IMR-90 (cell line): ENCODE measurements around the gene KLHL3. TPM values are rescaled to one million over a fixed set of nuclear protein-coding genes. Genes with fewer than 3 reads are reported as not detected.

Source experiments
- ATAC-seq: fragments of 200-7000 bp; cut with Tn5 transposase; 2 replicates; pipeline ENCODE4 v1.9.1; 2020; ENCODE audit warnings: low read depth, mild to moderate bottlenecking, moderate library complexity
- BruUV-seq: library from RNA; stranded (reverse); fragments of 400-500 nt; replicated peaks from 2 replicates; lab custom pipeline; 2021; lab: Mats Ljungman, UMichigan
- CTCF ChIA-PET: fragments of 300-600 bp; formaldehyde crosslinking; extraction: SDS; loops from one replicate; lab custom pipeline; 2021; ENCODE audit warnings: antibody characterized with exemption; lab: Yijun Ruan, JAX
- POLR2A ChIA-PET: fragments of 300-600 bp; sonication (Branson Sonifier 250); formaldehyde crosslinking; loops from one replicate; lab custom pipeline; 2022; ENCODE audit warnings: antibody characterized with exemption; ENCODE audit not compliant: unreplicated experiment; lab: Charles Lee
- DNase-seq: peaks from one replicate; pipeline ENCODE4 v3.0.0; 2013
- H2AFZ ChIP-seq: replicated peaks from 2 replicates; pipeline ENCODE3; 2013; ENCODE audit warnings: low read length, mild to moderate bottlenecking; ENCODE audit not compliant: poor library complexity
- H2AK5ac ChIP-seq: 2 replicates; pipeline ENCODE4 v1.6.1; 2013; ENCODE audit warnings: low read depth, low read length, inconsistent platforms
- H2AK9ac ChIP-seq: replicated peaks from 2 replicates; pipeline ENCODE3; 2013; ENCODE audit warnings: mild to moderate bottlenecking, low read depth, low read length, moderate library complexity; ENCODE audit not compliant: poor library complexity
- H2BK120ac ChIP-seq: 2 replicates; pipeline ENCODE4 v1.6.1; 2013; ENCODE audit warnings: low read depth, low read length, inconsistent platforms
- H2BK15ac ChIP-seq: 3 replicates; pipeline ENCODE4 v1.6.1; 2013; ENCODE audit warnings: low read depth, low read length, inconsistent platforms
- H2BK20ac ChIP-seq: 2 replicates; pipeline ENCODE4 v1.6.1; 2013; ENCODE audit warnings: low read depth, mild to moderate bottlenecking, inconsistent platforms, low read length, moderate library complexity
- H2BK5ac ChIP-seq: 2 replicates; pipeline ENCODE4 v1.6.1; 2013; ENCODE audit warnings: mild to moderate bottlenecking, low read depth, low read length, inconsistent platforms; ENCODE audit not compliant: poor library complexity, severe bottlenecking
- H3K14ac ChIP-seq: replicated peaks from 2 replicates; pipeline ENCODE4 v1.6.1; 2013; ENCODE audit warnings: low read depth, low read length, inconsistent platforms
- H3K18ac ChIP-seq: 2 replicates; pipeline ENCODE4 v1.6.1; 2013; ENCODE audit warnings: low read depth, low read length, control low read depth
- H3K23ac ChIP-seq: 2 replicates; pipeline ENCODE4 v1.6.1; 2013; ENCODE audit warnings: low read depth, low read length, inconsistent platforms
- H3K27ac ChIP-seq: 2 replicates; pipeline ENCODE4 v1.5.1; 2013; ENCODE audit warnings: mild to moderate bottlenecking, control low read depth, low read length; ENCODE audit not compliant: insufficient read depth
- H3K27me3 ChIP-seq: 2 replicates; pipeline ENCODE4 v1.6.1; 2013; ENCODE audit warnings: low read length; ENCODE audit not compliant: control insufficient read depth, insufficient read depth
- H3K36me3 ChIP-seq: 2 replicates; pipeline ENCODE4 v1.6.1; 2013; ENCODE audit warnings: low read length, mixed read lengths; ENCODE audit not compliant: control insufficient read depth, insufficient read depth
- H3K4ac ChIP-seq: 2 replicates; pipeline ENCODE4 v1.6.1; 2013; ENCODE audit warnings: low read depth, low read length, inconsistent platforms
- H3K4me1 ChIP-seq: 2 replicates; pipeline ENCODE4 v1.6.1; 2013; ENCODE audit warnings: low read length, mixed read lengths; ENCODE audit not compliant: control insufficient read depth, insufficient read depth
- H3K4me2 ChIP-seq: 2 replicates; pipeline ENCODE4 v1.6.1; 2013; ENCODE audit warnings: low read depth, mild to moderate bottlenecking, control low read depth, low read length, moderate library complexity
- H3K4me3 ChIP-seq: 2 replicates; pipeline ENCODE4 v1.5.1; 2013; ENCODE audit warnings: low read depth, mild to moderate bottlenecking, control low read depth, low read length, moderate library complexity; ENCODE audit not compliant: insufficient read depth
- H3K56ac ChIP-seq: 2 replicates; pipeline ENCODE4 v1.6.1; 2013; ENCODE audit warnings: low read length, inconsistent platforms; ENCODE audit not compliant: insufficient read depth; ENCODE audit errors: extremely low read depth
- H3K79me1 ChIP-seq, 2 experiments: 2 replicates each; pipeline ENCODE4 v1.6.1; 2013; ENCODE audit warnings: low read length in 2 of 2, inconsistent platforms in 1 of 2, low read depth in 1 of 2
- H3K9ac ChIP-seq: 2 replicates; pipeline ENCODE4 v1.6.1; 2013; ENCODE audit warnings: low read depth, low read length, control low read depth
- H3K9me1 ChIP-seq: 2 replicates; pipeline ENCODE4 v1.6.1; 2013; ENCODE audit warnings: low read length, inconsistent platforms; ENCODE audit not compliant: insufficient read depth
- H3K9me3 ChIP-seq: 2 replicates; pipeline ENCODE4 v1.6.1; 2013; ENCODE audit warnings: low read length; ENCODE audit not compliant: control insufficient read depth, insufficient read depth
- H4K20me1 ChIP-seq: 2 replicates; pipeline ENCODE4 v1.6.1; 2013; ENCODE audit warnings: low read length, inconsistent platforms; ENCODE audit not compliant: insufficient read depth
- H4K5ac ChIP-seq: 2 replicates; pipeline ENCODE4 v1.6.1; 2013; ENCODE audit warnings: mild to moderate bottlenecking, low read depth, low read length, control low read depth
- H4K8ac ChIP-seq, 2 experiments: 2 replicates each; pipeline ENCODE4 v1.6.1; 2013; ENCODE audit warnings: low read depth in 2 of 2, low read length in 2 of 2, control low read depth in 1 of 2, inconsistent platforms in 1 of 2
- H4K91ac ChIP-seq: 2 replicates; pipeline ENCODE4 v1.6.1; 2013; ENCODE audit warnings: low read depth, low read length, inconsistent platforms; ENCODE audit not compliant: insufficient read depth
- CEBPB ChIP-seq: IDR thresholded peaks from 2 replicates; pipeline ENCODE4 v1.6.1; 2012; ENCODE audit warnings: low read depth, low read length, improper control_type of control experiment
- ELK1 ChIP-seq: fragments of 150-350 bp; IDR thresholded peaks from 2 replicates; pipeline ENCODE4 v1.6.1; 2016; ENCODE audit warnings: low read depth, mild to moderate bottlenecking, low read length, moderate library complexity, borderline replicate concordance
- FOS ChIP-seq: fragments of 150-350 bp; IDR thresholded peaks from 2 replicates; pipeline ENCODE4 v1.6.1; 2016; ENCODE audit warnings: low read depth, low read length
- MAFK ChIP-seq: IDR thresholded peaks from 2 replicates; pipeline ENCODE4 v1.6.1; 2012; ENCODE audit warnings: low read depth, low read length, improper control_type of control experiment
- MXI1 ChIP-seq: IDR thresholded peaks from 2 replicates; pipeline ENCODE4 v1.6.1; 2012; ENCODE audit warnings: low read depth, mild to moderate bottlenecking, low read length, moderate library complexity, borderline replicate concordance
- NFE2L2 ChIP-seq: fragments of 150-350 bp; IDR thresholded peaks from 2 replicates; pipeline ENCODE4 v1.6.1; 2016; ENCODE audit warnings: low read depth, mild to moderate bottlenecking, low read length
- SMC3 ChIP-seq: fragments of 150-350 bp; IDR thresholded peaks from 2 replicates; pipeline ENCODE4 v1.6.1; 2016; ENCODE audit warnings: low read depth, mild to moderate bottlenecking, antibody characterized with exemption, low read length, moderate library complexity
- WGBS, 2 experiments: methylation state at CpG; one replicate each; pipeline versions ENCODE4 v1.1.5 to v1.1.7; 2013; ENCODE audit warnings: missing lambda C conversion rate in 2 of 2; ENCODE audit not compliant: insufficient read length in 1 of 2; ENCODE audit errors: extremely low coverage in 2 of 2; 5-methylcytosine and 5-hydroxymethylcytosine counted together
- dilution Hi-C: fragments of 300-500 bp; cut with HindIII; formaldehyde crosslinking; loops from one replicate; pipeline ENCODE4 v1.14.3; 2018; ENCODE audit warnings: low sequenced_read_pairs; ENCODE audit not compliant: unreplicated experiment
- in situ Hi-C: fragments of 300-500 bp; cut with MboI; formaldehyde crosslinking; loops from 3 replicates; pipeline ENCODE4 v1.14.3; 2019; ENCODE audit warnings: low sequenced_read_pairs, inconsistent platforms, mixed read lengths
- intact Hi-C: fragments of 100-400 bp; cut with micrococcal nuclease; formaldehyde crosslinking; loops from 2 replicates; pipeline ENCODE4 v1.10.0; 2022
- polyA plus RNA-seq, 3 experiments: library from polyadenylated mRNA; depleted of rRNA; stranded (reverse); fragments of >200 nt; gene quantifications; 2 replicates each; pipeline ENCODE4 v1.2.3, GENCODE V29; 2012; ENCODE audit warnings: low replicate concordance in 1 of 3
- total RNA-seq: library from RNA; depleted of rRNA; stranded (reverse); fragments of >200 nt; gene quantifications from 2 replicates; pipeline ENCODE4 v1.2.3, GENCODE V29; 2012

Gene KLHL3
- total and polyA plus RNA-seq, 2 of the 4 experiments (the other 2 are of a cell fraction) = 2.3 to 4.1 TPM

- Histone ChIP-seq H3K18ac (no peak overlapping the region), H2BK15ac (no peak overlapping the region), H4K91ac (no peak overlapping the region), H3K27ac (no peak overlapping the region), H3K36me3 (no peaks in the 10 kb centered on the region), H3K23ac (no peak overlapping the region), H2BK20ac (no peak overlapping the region), H2AK5ac (no peak overlapping the region), H3K79me1 (no peaks in the 10 kb centered on the region), H3K4me1 (peaks cover 2% of the 10 kb centered on the region; the same call in 1 of the 2 replicates), H3K56ac (no peak overlapping the region), H3K9ac (no peak overlapping the region), H2AFZ (no peak overlapping the region), H3K14ac (no peak overlapping the region), H3K9me3 (peaks cover 2% of the 10 kb centered on the region; the same call in 1 of the 2 replicates), H3K4me3 (no peak overlapping the region), H2BK120ac (no peak overlapping the region), H3K9me1 (no peaks in the 10 kb centered on the region), H3K27me3 (no peaks in the 10 kb centered on the region), H3K4me2 (no peak overlapping the region), H3K4ac (no peak overlapping the region), H2AK9ac (no peak overlapping the region), H4K8ac (no peak overlapping the region), H4K5ac (no peak overlapping the region), H2BK5ac (no peak overlapping the region), H4K20me1 (no peaks in the 10 kb centered on the region)
- no CpG with 5 or more reads among the region's 5 CpGs for WGBS, 2 experiments
- BruUV-seq = no TSS peak
- in situ Hi-C loops (no loop called here), intact Hi-C loops (no loop called here), dilution Hi-C loops (no loop called here)
- TF ChIP-seq MXI1 = no peak
- TF ChIP-seq NFE2L2 = no peak
- no peak for TF ChIP-seq MAFK
- TF ChIP-seq FOS = no peak
- TF ChIP-seq ELK1 = no peak
- no peak for TF ChIP-seq CEBPB
- no peak for TF ChIP-seq SMC3
- CTCF ChIA-PET = no interaction called here
- DNase-seq (peak; percentile 16), ATAC-seq (no peak)
- POLR2A ChIA-PET = no interaction called here
Observed at GRCh38 chr5:137710086-137710485, 25.8 kb downstream of the KLHL3 start.
